ENCODE results near the gene HHIPL2.
A peak's percentile ranks its signal among the peaks of the same experiment; 100 is the strongest.

The HHIPL2 gene

GRCh38 chr1:222547944-222548671 lies at the start of gene HHIPL2:
Gene HHIPL2 (minus strand): TSS chr1:222548104. CDS start chr1:222548044, 60 bp downstream.
- no peaks in the 10 kb centered on the region for H3K36me3 ChIP-seq (ENCODE audit: control insufficient read depth in 2 of 2, insufficient read depth in 2 of 2, low read length in 2 of 2)
- no peak within 1 kb of the TSS for H3K9ac ChIP-seq (ENCODE audit: low read depth in 1 of 2, low read length in 2 of 2)
- H3K27ac ChIP-seq (ENCODE audit: low read depth in 2 of 2, low read length in 2 of 2), result no peak within 1 kb of the TSS
- H3K9me3 ChIP-seq (ENCODE audit: control insufficient read depth in 2 of 2, low read length in 2 of 2), result no peaks in the 10 kb centered on the region
- H3K4me1 ChIP-seq (ENCODE audit: control insufficient read depth in 2 of 2, insufficient read depth in 2 of 2, low read length in 2 of 2), result no peaks in the 10 kb centered on the region
- H3K27me3 ChIP-seq (ENCODE audit: control insufficient read depth in 2 of 2, insufficient read depth in 2 of 2, low read length in 2 of 2), result peaks cover 0 to 2% of the 10 kb centered on the region in 2 donors
- no peak within 1 kb of the TSS for H3K4me3 ChIP-seq (ENCODE audit: low read length in 2 of 2)

- Histone ChIP-seq H3K36me3 (ENCODE audit: control insufficient read depth in 2 of 2, insufficient read depth in 2 of 2, low read length in 2 of 2) (no peaks in the 10 kb centered on the region), H3K4me1 (ENCODE audit: control insufficient read depth in 2 of 2, insufficient read depth in 2 of 2, low read length in 2 of 2) (peaks cover 0 to 4% of the 10 kb centered on the region in 2 donors), H3K9ac (ENCODE audit: low read depth in 1 of 2, low read length in 2 of 2) (no peak overlapping the region), H3K27me3 (ENCODE audit: control insufficient read depth in 2 of 2, insufficient read depth in 2 of 2, low read length in 2 of 2) (no peaks in the 10 kb centered on the region), H3K27ac (ENCODE audit: low read depth in 2 of 2, low read length in 2 of 2) (no peak overlapping the region), H3K9me3 (ENCODE audit: control insufficient read depth in 2 of 2, low read length in 2 of 2) (no peaks in the 10 kb centered on the region), H3K4me3 (ENCODE audit: low read length in 2 of 2) (no peak overlapping the region)
Measured at GRCh38 chr1:222596696-222597095, 48.8 kb upstream of the HHIPL2 start.

GRCh38 chr1:222594789-222595188 lies 46.9 kb upstream of the HHIPL2 start:
- Histone ChIP-seq H3K9me3 (ENCODE audit: control insufficient read depth in 2 of 2, low read length in 2 of 2) (no peaks in the 10 kb centered on the region), H3K27me3 (ENCODE audit: control insufficient read depth in 2 of 2, insufficient read depth in 2 of 2, low read length in 2 of 2) (no peaks in the 10 kb centered on the region), H3K36me3 (ENCODE audit: control insufficient read depth in 2 of 2, insufficient read depth in 2 of 2, low read length in 2 of 2) (no peaks in the 10 kb centered on the region), H3K4me3 (ENCODE audit: low read length in 2 of 2) (no peak overlapping the region), H3K9ac (ENCODE audit: low read depth in 1 of 2, low read length in 2 of 2) (no peak overlapping the region), H3K4me1 (ENCODE audit: control insufficient read depth in 2 of 2, insufficient read depth in 2 of 2, low read length in 2 of 2) (peaks cover 4 to 6% of the 10 kb centered on the region in 2 donors), H3K27ac (ENCODE audit: low read depth in 2 of 2, low read length in 2 of 2) (no peak overlapping the region)

GRCh38 chr1:222592171-222592570 lies 44.3 kb upstream of the HHIPL2 start:
- H3K27me3 ChIP-seq (ENCODE audit: control insufficient read depth in 2 of 2, insufficient read depth in 2 of 2, low read length in 2 of 2), result no peaks in the 10 kb centered on the region
- H3K9me3 ChIP-seq (ENCODE audit: control insufficient read depth in 2 of 2, low read length in 2 of 2), result no peaks in the 10 kb centered on the region
- no peak overlapping the region for H3K9ac ChIP-seq (ENCODE audit: low read depth in 1 of 2, low read length in 2 of 2)
- H3K4me1 ChIP-seq (ENCODE audit: control insufficient read depth in 2 of 2, insufficient read depth in 2 of 2, low read length in 2 of 2), result peaks cover 10 to 12% of the 10 kb centered on the region in 2 donors
- H3K36me3 ChIP-seq (ENCODE audit: control insufficient read depth in 2 of 2, insufficient read depth in 2 of 2, low read length in 2 of 2), result no peaks in the 10 kb centered on the region
- no peak overlapping the region for H3K4me3 ChIP-seq (ENCODE audit: low read length in 2 of 2)
- no peak overlapping the region for H3K27ac ChIP-seq (ENCODE audit: low read depth in 2 of 2, low read length in 2 of 2)

- Histone ChIP-seq H3K27me3 (ENCODE audit: control insufficient read depth in 2 of 2, insufficient read depth in 2 of 2, low read length in 2 of 2) (no peaks in the 10 kb centered on the region), H3K27ac (ENCODE audit: low read depth in 2 of 2, low read length in 2 of 2) (peak within 1 kb of the TSS; percentile 78 to 87), H3K4me3 (ENCODE audit: low read length in 2 of 2) (peak within 1 kb of the TSS; percentile 94 to 97), H3K4me1 (ENCODE audit: control insufficient read depth in 2 of 2, insufficient read depth in 2 of 2, low read length in 2 of 2) (peaks cover 12 to 13% of the 10 kb centered on the region in 2 donors), H3K9ac (ENCODE audit: low read depth in 1 of 2, low read length in 2 of 2) (peak within 1 kb of the TSS; percentile 77 to 82), H3K9me3 (ENCODE audit: control insufficient read depth in 2 of 2, low read length in 2 of 2) (no peaks in the 10 kb centered on the region), H3K36me3 (ENCODE audit: control insufficient read depth in 2 of 2, insufficient read depth in 2 of 2, low read length in 2 of 2) (peaks cover 3 to 7% of the 10 kb centered on the region in 2 donors)
Measured at GRCh38 chr1:222589462-222590302, 41.8 kb upstream of the HHIPL2 start, which contains the start of gene TAF1A. Gene TAF1A (minus strand): TSS chr1:222589933.

GRCh38 chr1:222588135-222588534 lies 40.2 kb upstream of the HHIPL2 start:
- no peaks in the 10 kb centered on the region for H3K9me3 ChIP-seq (ENCODE audit: control insufficient read depth in 2 of 2, low read length in 2 of 2)
- H3K4me1 ChIP-seq (ENCODE audit: control insufficient read depth in 2 of 2, insufficient read depth in 2 of 2, low read length in 2 of 2), result peaks cover 12 to 13% of the 10 kb centered on the region in 2 donors
- no peak overlapping the region for H3K4me3 ChIP-seq (ENCODE audit: low read length in 2 of 2)
- H3K27me3 ChIP-seq (ENCODE audit: control insufficient read depth in 2 of 2, insufficient read depth in 2 of 2, low read length in 2 of 2), result no peaks in the 10 kb centered on the region
- peaks cover 3 to 7% of the 10 kb centered on the region in 2 donors for H3K36me3 ChIP-seq (ENCODE audit: control insufficient read depth in 2 of 2, insufficient read depth in 2 of 2, low read length in 2 of 2)
- H3K9ac ChIP-seq (ENCODE audit: low read depth in 1 of 2, low read length in 2 of 2), result no peak overlapping the region
- H3K27ac ChIP-seq (ENCODE audit: low read depth in 2 of 2, low read length in 2 of 2), result no peak overlapping the region

GRCh38 chr1:222586842-222587241 lies 38.9 kb upstream of the HHIPL2 start:
- no peaks in the 10 kb centered on the region for H3K27me3 ChIP-seq (ENCODE audit: control insufficient read depth in 2 of 2, insufficient read depth in 2 of 2, low read length in 2 of 2)
- H3K36me3 ChIP-seq (ENCODE audit: control insufficient read depth in 2 of 2, insufficient read depth in 2 of 2, low read length in 2 of 2), result peaks cover 3 to 7% of the 10 kb centered on the region in 2 donors
- no peaks in the 10 kb centered on the region for H3K9me3 ChIP-seq (ENCODE audit: control insufficient read depth in 2 of 2, low read length in 2 of 2)
- H3K9ac ChIP-seq (ENCODE audit: low read depth in 1 of 2, low read length in 2 of 2), result no peak overlapping the region
- H3K4me3 ChIP-seq (ENCODE audit: low read length in 2 of 2), result no peak overlapping the region
- H3K27ac ChIP-seq (ENCODE audit: low read depth in 2 of 2, low read length in 2 of 2), result no peak overlapping the region
- H3K4me1 ChIP-seq (ENCODE audit: control insufficient read depth in 2 of 2, insufficient read depth in 2 of 2, low read length in 2 of 2), result peaks cover 12 to 13% of the 10 kb centered on the region in 2 donors

- Histone ChIP-seq H3K9me3 (ENCODE audit: control insufficient read depth in 2 of 2, low read length in 2 of 2) (no peaks in the 10 kb centered on the region), H3K36me3 (ENCODE audit: control insufficient read depth in 2 of 2, insufficient read depth in 2 of 2, low read length in 2 of 2) (peaks cover 3 to 7% of the 10 kb centered on the region in 2 donors), H3K4me3 (ENCODE audit: low read length in 2 of 2) (no peak overlapping the region), H3K9ac (ENCODE audit: low read depth in 1 of 2, low read length in 2 of 2) (no peak overlapping the region), H3K27me3 (ENCODE audit: control insufficient read depth in 2 of 2, insufficient read depth in 2 of 2, low read length in 2 of 2) (no peaks in the 10 kb centered on the region), H3K4me1 (ENCODE audit: control insufficient read depth in 2 of 2, insufficient read depth in 2 of 2, low read length in 2 of 2) (peaks cover 0 to 2% of the 10 kb centered on the region in 2 donors), H3K27ac (ENCODE audit: low read depth in 2 of 2, low read length in 2 of 2) (no peak overlapping the region)
Measured at GRCh38 chr1:222583079-222583478, 35.2 kb upstream of the HHIPL2 start.

GRCh38 chr1:222582099-222582774 lies 34.3 kb upstream of the HHIPL2 start:
- H3K36me3 ChIP-seq (ENCODE audit: control insufficient read depth in 2 of 2, insufficient read depth in 2 of 2, low read length in 2 of 2), result peaks cover 3 to 7% of the 10 kb centered on the region in 2 donors
- no peak overlapping the region for H3K27ac ChIP-seq (ENCODE audit: low read depth in 2 of 2, low read length in 2 of 2)
- H3K4me3 ChIP-seq (ENCODE audit: low read length in 2 of 2), result no peak overlapping the region
- no peaks in the 10 kb centered on the region for H3K27me3 ChIP-seq (ENCODE audit: control insufficient read depth in 2 of 2, insufficient read depth in 2 of 2, low read length in 2 of 2)
- H3K9ac ChIP-seq (ENCODE audit: low read depth in 1 of 2, low read length in 2 of 2), result no peak overlapping the region
- H3K4me1 ChIP-seq (ENCODE audit: control insufficient read depth in 2 of 2, insufficient read depth in 2 of 2, low read length in 2 of 2), result peaks cover 0 to 2% of the 10 kb centered on the region in 2 donors
- H3K9me3 ChIP-seq (ENCODE audit: control insufficient read depth in 2 of 2, low read length in 2 of 2), result no peaks in the 10 kb centered on the region
